Measurements from ENCODE around the gene IQSEC3. TPM values are rescaled to one million over a fixed set of nuclear protein-coding genes. Genes with fewer than 3 reads are reported as not detected.

IQSEC3 gene
- polyA plus RNA-seq, 12 donors, result 1.3 to 5.3 (median 2.0) TPM; not detected in 1

GRCh38 chr12:78981-79380 lies 12.4 kb downstream of the IQSEC3 start:
- DNase-seq, result no peak

GRCh38 chr12:80681-81190 lies 14.2 kb downstream of the IQSEC3 start:
- DNase-seq, result no peak

GRCh38 chr12:82740-83139 lies 16.2 kb downstream of the IQSEC3 start:
- no peak for DNase-seq

- DNase-seq, result no peak
Measured at GRCh38 chr12:84056-84455, 17.5 kb downstream of the IQSEC3 start.

GRCh38 chr12:85191-85666 lies 18.7 kb downstream of the IQSEC3 start:
- no peak for DNase-seq

- no peak for DNase-seq
Measured at GRCh38 chr12:87315-87714, 20.7 kb downstream of the IQSEC3 start.

DNA sequence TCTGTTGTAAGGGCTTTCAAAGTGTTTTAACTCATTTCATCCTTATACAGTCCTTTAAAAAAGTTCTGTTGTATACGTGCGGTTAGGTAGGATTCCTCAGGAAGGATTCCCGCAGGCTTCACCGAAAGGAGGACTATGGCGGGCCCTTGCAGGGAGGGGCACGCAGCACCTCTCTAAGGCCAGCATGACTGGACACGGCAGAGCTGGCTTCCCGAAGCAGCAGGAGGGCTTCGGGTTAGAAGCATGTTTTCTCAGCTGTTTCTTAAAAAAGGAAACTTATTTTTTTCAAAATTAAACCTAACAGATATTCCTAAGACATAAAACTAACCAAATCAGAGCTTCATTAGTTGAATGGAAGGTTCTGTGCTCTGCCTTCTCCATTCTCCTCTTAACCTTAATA lies 21.3 kb downstream of the IQSEC3 start:
- no peak for DNase-seq

- no peak for DNase-seq
Measured at GRCh38 chr12:89653-90052, 23.1 kb downstream of the IQSEC3 start.

- DNase-seq, result no peak
Measured at GRCh38 chr12:91213-91612, 24.6 kb downstream of the IQSEC3 start.

GRCh38 chr12:93266-94005 lies 26.9 kb downstream of the IQSEC3 start:
- no peak for DNase-seq

DNA sequence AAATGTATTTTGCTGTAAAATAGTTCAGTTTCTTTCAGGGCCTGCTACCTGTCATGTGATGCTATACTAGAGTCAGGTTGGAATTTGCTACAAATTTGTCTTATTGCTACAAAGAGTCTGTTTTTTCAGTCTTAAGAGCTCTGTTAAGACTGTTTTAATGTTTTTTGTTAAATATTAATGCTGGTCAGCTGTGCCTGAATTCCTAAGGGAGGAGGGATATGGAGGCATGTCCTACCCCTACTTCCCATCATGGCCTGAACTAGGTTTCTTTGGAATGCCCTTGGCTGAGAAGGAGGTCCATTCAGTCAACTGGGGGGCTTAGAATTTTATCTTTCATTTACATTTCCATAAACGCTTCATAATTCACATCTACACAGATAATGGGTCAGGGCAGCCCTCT lies 30.0 kb downstream of the IQSEC3 start:
- no peak for DNase-seq

- DNase-seq, result no peak
Measured at GRCh38 chr12:98924-99352, 32.4 kb downstream of the IQSEC3 start.

DNA sequence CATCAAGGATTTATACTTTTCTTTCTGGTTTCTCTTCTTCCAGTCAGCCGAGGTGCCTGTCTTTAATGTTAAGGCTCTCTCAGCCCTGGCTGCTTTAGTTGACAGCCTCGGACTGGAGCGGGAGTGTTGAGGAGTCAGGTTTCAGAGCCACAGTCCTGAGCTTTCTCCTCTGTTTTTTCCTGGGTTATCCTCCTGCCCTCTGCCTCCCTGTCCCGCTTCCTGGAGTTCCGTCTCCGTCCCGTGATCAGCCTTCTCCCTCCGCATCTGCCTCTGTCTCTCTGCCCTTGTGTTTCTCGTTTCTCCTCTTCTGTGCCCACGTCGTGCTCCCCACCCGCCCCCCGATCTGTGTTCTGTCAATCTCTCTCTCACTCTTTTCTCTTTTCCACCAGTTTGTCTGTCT lies 33.0 kb downstream of the IQSEC3 start:
- no peak for DNase-seq

- DNase-seq, result no peak
Measured at GRCh38 chr12:101969-102878, 35.7 kb downstream of the IQSEC3 start.

GRCh38 chr12:102879-103168 lies 36.3 kb downstream of the IQSEC3 start:
- DNase-seq, result no peak

- no peak for DNase-seq
Measured at GRCh38 chr12:103169-103981, 36.8 kb downstream of the IQSEC3 start.

DNA sequence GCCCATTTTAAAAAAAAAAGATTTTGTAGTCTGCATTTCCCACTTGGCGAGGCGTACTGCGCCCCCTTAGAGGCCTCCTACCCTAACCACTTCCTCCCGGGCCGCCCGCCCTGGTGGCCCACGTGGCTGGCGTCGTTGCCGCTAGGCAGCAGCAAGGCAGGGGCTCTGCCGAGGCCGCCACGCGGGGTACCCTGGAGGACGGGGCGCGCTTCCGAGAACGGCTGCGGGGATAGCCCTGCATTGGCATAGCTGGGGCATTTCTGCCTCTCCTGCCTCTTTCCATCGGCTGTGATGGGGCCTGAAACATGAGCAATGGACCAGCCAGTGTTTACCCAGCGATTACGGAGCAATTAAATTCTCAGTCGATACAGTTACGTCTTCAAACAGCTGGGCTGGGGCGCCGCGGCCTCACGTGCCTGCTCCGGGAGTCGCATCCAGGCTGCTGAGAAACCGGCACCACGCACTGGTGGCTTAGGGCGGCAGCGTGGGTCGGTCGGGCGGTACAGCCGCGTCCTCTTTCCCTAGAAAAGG lies 38.0 kb downstream of the IQSEC3 start:
- no peak for DNase-seq

DNA sequence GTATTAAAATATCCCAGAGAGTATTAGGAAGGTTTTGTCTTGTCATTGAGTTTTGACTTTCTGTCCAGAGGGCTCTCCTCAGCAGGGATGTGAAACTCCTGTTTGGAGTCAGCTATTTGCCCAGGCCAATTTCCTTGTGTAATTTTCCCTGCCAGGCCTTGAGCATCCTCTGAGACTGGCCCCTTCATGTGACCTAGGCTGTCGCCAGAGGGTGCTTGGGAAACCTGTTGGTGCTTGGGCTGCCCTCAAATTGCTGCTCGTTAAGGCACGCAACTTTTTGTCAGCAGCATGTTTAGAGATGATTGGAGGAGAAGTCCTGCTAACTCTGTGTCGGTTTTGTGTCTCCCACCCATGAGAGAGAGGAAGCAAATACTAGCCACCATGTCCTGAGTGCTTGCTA lies 39.1 kb downstream of the IQSEC3 start:
- DNase-seq, result no peak

DNA sequence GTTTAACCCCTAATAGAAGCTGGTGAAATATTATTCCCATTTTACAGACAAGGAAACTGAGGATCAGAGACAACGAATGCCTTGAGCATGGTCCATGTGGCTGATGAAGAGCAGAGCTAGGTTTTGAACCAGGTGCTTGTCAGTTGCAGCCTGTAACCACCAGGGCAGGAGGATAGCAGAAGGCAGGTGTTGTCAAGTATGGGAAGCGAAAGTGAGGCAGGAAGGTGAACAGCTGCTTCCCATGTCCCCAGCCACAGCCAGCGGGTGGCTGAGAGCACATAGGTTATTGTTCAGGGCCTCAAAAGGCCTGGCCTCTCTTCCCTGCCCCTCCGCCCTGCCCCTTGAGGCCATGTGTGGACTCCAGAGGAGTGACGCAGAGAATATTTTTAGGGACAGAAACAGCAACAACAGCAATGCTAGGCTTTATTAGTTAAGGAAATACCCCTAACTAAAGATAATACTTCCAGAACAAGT lies 39.6 kb downstream of the IQSEC3 start:
- DNase-seq, result no peak

DNA sequence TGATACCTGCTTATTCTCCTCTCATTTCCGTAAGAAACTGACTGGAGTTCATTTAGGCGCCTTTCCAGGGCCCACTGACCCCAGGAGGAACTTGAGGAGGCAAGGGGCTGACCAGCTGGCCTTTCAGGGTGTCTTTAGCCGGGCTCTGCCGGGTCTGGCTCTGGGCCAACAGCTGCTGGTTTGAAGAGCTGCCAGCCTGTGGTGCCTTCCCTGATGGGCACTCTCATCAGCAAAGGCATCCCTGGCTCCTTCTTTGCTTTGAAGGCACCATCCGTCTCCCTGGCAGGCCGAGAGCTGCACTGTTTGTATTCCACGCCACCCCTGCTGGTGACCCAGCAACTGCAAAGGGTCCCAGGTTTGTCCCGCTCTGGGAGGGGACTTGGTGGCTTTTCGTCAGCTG lies 42.0 kb downstream of the IQSEC3 start:
- no peak for DNase-seq

DNA sequence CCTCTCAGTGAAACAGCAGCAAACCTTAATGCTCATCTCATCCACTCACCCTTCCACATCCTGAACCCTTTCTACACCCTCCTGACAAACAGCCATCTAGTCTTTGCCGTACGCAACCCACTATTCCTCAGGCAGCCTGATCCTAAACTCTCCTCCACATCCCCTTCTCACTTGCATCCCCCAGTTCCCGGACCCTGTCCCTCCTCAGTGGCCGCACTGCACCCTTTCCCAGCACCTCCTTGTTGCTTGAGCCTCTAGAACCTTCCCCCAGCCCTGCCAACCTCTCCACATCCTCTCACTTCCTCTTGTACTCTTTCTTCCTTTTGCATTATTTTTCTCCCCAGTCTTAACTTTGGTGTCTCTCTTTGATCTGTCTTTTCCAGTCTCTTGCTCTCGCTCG lies 42.9 kb downstream of the IQSEC3 start:
- no peak for DNase-seq

DNA sequence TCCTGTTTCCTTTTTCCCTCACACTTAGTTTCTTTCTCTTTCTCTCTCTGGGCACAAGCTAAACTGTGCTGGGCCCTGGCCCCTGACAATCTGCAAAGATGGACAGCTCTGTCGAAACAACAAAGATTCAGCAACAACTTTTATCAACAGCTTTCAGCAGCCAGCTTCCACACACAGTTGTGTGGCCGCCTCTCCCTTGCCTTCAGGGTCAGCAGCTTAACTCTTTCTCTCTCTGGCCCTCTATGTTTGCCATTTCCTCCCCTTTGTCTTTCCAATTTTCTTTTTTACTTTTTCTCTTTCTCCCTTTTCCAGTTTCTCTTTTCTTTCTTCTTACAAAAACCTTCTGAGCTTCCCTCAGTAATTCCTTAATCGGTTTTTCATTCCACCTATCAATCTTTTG lies 43.3 kb downstream of the IQSEC3 start:
- DNase-seq, result no peak
